ENCODE measurements around the gene MYH9. TPM values are rescaled to one million over a fixed set of nuclear protein-coding genes. Genes with fewer than 3 reads are reported as not detected.
A peak's percentile ranks its signal among the peaks of the same experiment; 100 is the strongest.
"Not testable (repeated sequence)": the region's sequence is repeated elsewhere in the genome, so short reads cannot be mapped to it uniquely, and the experiment has no call there.

The MYH9 gene
- total RNA-seq, 4 donors from 2014 or later, result 216 to 339 (median 246) TPM

DNA sequence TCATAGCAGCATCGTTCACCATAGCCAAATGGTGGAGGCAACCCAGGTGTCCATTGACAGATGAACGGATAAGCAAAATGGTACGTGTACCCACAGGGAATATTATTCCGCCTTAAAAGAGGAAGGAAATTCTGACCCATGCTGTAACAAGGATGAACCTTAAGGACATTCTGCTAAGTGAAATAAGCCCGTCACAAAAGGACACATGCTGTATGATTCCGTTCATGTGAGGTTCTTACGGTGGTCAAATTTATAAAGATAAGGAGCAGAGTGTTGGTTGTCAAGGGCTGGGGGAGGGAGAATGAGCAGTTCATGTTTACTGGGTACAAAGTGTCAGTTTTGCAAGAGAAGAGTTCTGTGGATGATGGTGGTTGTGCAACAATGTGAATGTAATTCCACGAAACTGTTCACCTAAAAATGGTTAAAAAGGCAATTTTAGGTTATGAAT is 108.5 kb downstream of the MYH9 start:
- Histone ChIP-seq H3K27ac (peak overlapping the region in 2 of 4 donors; percentile 18 to 57), H3K27me3 (no peaks in the 10 kb centered on the region), H3K4me1 (peaks cover 0 to 17% (median 7%) of the 10 kb centered on the region in 3 donors), H3K36me3 (peaks cover 21 to 51% (median 31%) of the 10 kb centered on the region in 3 donors), H3K9me3 (no peaks in the 10 kb centered on the region), H3K4me3 (no peak overlapping the region)
- 64 to 66% methylated on average over 8 of the region's 8 CpGs for WGBS, 2 donors
- intact Hi-C loops (cut with DNase I), result loop anchor here (10.0 kb wide), 1 partner anchor 84 kb away; no protein-coding TSS in a partner anchor
- TF ChIP-seq POLR2A (IDR thresholded peaks at IDR 0.05), result no peak
- TF ChIP-seq, protein P1, sequence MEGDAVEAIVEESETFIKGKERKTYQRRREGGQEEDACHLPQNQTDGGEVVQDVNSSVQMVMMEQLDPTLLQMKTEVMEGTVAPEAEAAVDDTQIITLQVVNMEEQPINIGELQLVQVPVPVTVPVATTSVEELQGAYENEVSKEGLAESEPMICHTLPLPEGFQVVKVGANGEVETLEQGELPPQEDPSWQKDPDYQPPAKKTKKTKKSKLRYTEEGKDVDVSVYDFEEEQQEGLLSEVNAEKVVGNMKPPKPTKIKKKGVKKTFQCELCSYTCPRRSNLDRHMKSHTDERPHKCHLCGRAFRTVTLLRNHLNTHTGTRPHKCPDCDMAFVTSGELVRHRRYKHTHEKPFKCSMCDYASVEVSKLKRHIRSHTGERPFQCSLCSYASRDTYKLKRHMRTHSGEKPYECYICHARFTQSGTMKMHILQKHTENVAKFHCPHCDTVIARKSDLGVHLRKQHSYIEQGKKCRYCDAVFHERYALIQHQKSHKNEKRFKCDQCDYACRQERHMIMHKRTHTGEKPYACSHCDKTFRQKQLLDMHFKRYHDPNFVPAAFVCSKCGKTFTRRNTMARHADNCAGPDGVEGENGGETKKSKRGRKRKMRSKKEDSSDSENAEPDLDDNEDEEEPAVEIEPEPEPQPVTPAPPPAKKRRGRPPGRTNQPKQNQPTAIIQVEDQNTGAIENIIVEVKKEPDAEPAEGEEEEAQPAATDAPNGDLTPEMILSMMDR (IDR thresholded peaks at IDR 0.05), result no peak
- no peak for DNase-seq

DNA sequence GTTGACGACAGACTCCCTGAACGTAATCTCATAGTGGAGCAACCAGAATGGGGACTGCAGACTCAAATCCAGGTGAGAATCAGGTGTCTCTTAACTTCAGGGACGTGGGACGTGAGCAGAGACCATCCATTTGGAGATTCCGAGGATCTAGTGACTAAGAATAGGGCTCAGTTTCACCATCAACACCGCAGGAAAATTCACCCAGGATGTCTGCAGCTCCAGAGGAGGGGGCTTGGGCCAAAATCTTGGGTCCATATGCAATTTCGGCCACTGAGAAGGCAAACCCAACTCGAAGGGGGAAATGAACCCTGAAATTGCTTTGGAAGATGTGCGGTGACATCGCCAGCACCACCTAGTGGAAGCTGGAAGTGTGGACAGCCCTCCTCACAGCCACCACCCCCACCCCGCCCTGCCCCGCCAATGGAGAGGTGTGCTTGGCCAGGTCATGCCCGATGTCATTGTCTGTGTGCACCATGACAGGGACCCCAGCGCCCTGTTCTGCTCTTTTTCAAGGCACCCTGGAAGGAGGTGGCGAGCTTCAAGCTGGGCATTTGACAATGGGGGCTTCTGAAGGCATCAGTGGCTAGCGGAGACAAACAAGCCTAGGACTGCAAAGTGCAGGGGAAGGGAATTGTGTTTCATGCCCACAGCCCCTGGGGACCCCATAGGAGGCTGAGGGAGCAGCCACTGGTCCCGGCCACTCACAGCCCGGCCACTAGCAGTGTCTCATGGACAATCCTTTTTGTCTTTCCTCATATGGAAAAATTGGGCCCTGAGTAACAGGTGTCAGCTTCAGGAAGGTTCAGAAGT is 110.1 kb downstream of the MYH9 start:
- no peak for TF ChIP-seq POLR2A (IDR thresholded peaks at IDR 0.05)
- TF ChIP-seq, protein P1 (IDR thresholded peaks at IDR 0.05), result peak; percentile 58 to 84 (median 78)
- DNase-seq, result no peak
- H3K27ac ChIP-seq, result peak overlapping the region in 2 of 4 donors; percentile 18 to 57

DNA sequence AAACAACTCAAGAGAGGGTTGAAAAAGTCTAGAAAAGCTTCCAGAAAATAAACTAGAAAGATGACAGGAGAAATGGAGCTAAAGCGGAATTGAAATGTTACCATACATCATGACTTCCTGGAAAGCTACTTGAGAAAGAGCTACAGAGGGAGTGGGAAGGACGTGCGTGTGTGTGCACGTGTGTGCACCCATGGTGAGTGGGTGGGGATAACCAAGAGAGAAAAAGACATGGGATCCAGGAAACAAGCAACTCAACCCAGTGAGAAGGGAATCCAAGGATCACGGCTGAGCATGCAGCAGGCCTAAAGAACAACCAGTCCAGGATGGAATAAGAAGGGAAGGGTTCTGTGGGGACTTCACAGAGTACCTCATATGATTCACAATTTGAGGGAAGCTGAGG is 113.2 kb downstream of the MYH9 start:
- Histone ChIP-seq H3K36me3 (peaks cover 0 to 5% (median 0%) of the 10 kb centered on the region in 3 donors), H3K4me3 (no peak overlapping the region), H3K9me3 (no peaks in the 10 kb centered on the region), H3K4me1 (peaks cover 0 to 15% (median 7%) of the 10 kb centered on the region in 3 donors), H3K27ac (no peak overlapping the region), H3K27me3 (no peaks in the 10 kb centered on the region)
- WGBS, 2 donors, result 47 to 52% methylated on average over 5 of the region's 5 CpGs
- TF ChIP-seq, protein P1 (IDR thresholded peaks at IDR 0.05), result no peak
- TF ChIP-seq POLR2A (IDR thresholded peaks at IDR 0.05), result no peak
- DNase-seq, result no peak
- intact Hi-C loops (cut with DNase I), result loop anchor here (10.0 kb wide), 1 partner anchor 80 kb away; no protein-coding TSS in a partner anchor

More for the DNA sequence above, 110.1 kb downstream of the MYH9 start:
- 36 to 39% methylated on average over 7 to 13 of the region's 18 CpGs for WGBS, 2 donors
- Histone ChIP-seq H3K9me3 (no peaks in the 10 kb centered on the region), H3K4me1 (peaks cover 0 to 17% (median 7%) of the 10 kb centered on the region in 3 donors), H3K36me3 (peaks cover 10 to 36% (median 18%) of the 10 kb centered on the region in 3 donors), H3K4me3 (no peak overlapping the region), H3K27me3 (no peaks in the 10 kb centered on the region)
- intact Hi-C loops (cut with DNase I), result loop anchor here (10.0 kb wide), 1 partner anchor 83 kb away; no protein-coding TSS in a partner anchor

DNA sequence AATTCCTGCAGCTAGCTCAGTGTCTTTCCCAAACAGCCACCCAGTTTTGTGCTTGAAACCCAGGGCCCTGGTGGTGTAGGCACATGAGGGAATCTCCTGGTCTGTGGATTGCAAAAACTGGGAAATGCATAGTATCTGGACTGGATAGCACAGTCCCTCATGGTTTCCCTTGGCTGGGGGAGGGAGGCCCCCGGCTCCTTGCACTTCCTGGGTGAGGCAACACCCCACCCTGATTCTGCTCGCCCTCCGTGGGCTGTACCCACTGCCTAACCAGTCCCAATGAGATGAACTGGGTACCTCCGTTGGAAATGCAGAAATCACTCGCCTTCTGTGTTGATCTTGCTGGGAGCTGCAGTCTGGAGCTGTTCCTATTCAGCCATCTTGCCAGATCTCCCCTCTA is 115.8 kb downstream of the MYH9 start:
- intact Hi-C loops (cut with DNase I), result loop anchor here (10.0 kb wide), 1 partner anchor 77 kb away; no protein-coding TSS in a partner anchor
- not testable (repeated sequence) for H3K4me3 ChIP-seq, H3K27ac ChIP-seq, H3K9me3 ChIP-seq, H3K4me1 ChIP-seq, H3K27me3 ChIP-seq, DNase-seq, H3K36me3 ChIP-seq
- WGBS, 2 donors, result 84 to 91% methylated on average over 3 to 4 of the region's 5 CpGs

DNA sequence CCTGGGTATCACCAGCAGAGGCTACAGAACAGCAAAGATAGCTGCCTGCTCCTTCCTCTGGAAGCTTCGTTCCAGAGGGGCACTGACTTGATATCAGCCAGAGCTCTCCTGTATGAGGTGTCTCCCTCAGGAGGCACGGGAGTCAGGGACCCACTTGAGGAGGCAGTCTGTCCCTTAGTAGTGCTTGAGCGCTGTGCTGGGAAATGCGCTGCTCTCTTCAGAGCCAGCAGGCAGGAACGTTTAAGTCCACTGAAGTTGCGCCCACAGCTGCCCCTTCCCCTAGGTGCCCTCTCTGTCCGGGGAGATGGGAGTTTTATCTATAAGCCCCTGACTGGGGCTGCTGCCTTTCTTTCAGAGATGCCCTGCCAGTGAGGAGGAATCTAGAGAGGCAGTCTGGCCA is 116.5 kb downstream of the MYH9 start:
- 80 to 82% methylated on average over 3 to 5 of the region's 7 CpGs for WGBS, 2 donors
- H3K9me3 ChIP-seq, H3K36me3 ChIP-seq, H3K4me1 ChIP-seq, H3K4me3 ChIP-seq, DNase-seq, H3K27me3 ChIP-seq, H3K27ac ChIP-seq: not testable (repeated sequence)
- intact Hi-C loops (cut with DNase I), result loop anchor here (10.0 kb wide), 1 partner anchor 76 kb away; no protein-coding TSS in a partner anchor

DNA sequence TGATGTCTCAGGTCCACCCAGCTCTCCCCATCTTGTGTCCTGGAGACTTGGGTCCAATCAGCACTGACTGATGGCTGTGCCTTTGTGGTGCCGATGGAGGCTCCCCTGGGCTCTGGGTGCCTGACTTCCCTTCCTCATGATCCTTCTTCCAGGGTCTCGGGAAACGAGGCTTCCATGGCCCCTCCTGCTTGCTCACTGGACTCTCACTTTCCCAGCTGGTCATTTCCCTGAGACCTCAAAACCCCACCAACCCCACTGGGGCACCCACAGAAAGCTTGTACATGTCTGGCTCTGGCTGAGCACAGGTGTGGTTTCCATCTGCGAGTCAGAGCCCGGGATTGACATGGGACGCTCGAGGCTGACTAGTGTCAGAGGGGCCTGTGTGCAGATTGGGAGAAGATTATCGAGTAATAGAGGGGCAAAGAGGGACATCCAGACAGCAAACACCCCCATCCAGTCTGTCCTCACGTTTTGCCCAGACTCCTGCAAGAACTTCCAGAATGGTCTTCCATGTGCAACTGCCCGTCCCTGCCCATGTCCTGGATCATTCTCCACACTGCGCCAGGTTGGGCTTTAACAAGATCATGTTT is 119.8 kb downstream of the MYH9 start:
- no peak overlapping the region for H3K27ac ChIP-seq
- no peak for TF ChIP-seq POLR2A (IDR thresholded peaks at IDR 0.05)
- TF ChIP-seq, protein P1 (IDR thresholded peaks at IDR 0.05), result no peak
- H3K4me1 ChIP-seq, result no peaks in the 10 kb centered on the region
- no peaks in the 10 kb centered on the region for H3K9me3 ChIP-seq
- no peaks in the 10 kb centered on the region for H3K27me3 ChIP-seq
- 92 to 94% methylated on average over 5 to 6 of the region's 11 CpGs for WGBS, 2 donors
- H3K4me3 ChIP-seq, result no peak overlapping the region
- intact Hi-C loops (cut with DNase I), result no loop called here
- H3K36me3 ChIP-seq, result peaks cover 0 to 35% (median 14%) of the 10 kb centered on the region in 3 donors
- no peak for DNase-seq

All from esophagus squamous epithelium (tissue), 5 donors.